Stomach (tissue), 9 donors: Measurements from ENCODE around the gene GPR37L1. TPM values are rescaled to one million over a fixed set of nuclear protein-coding genes. Genes with fewer than 3 reads are reported as not detected.
"Not testable (repeated sequence)": the region's sequence is repeated elsewhere in the genome, so short reads cannot be mapped to it uniquely, and the experiment has no call there.

ENCODE experiments used
- DNase-seq, 2 donors: peaks; one replicate each; pipeline versions ENCODE4 v3.0.0 to v3.0.0-alpha.2; 2013 to 2019
- H3K27ac ChIP-seq, 5 donors: fragments of 200-600 bp in 4 of 5; sonication (generic) in 4 of 5; one replicate each; pipeline ENCODE4 v1.5.1; 2013 to 2019; ENCODE audit warnings: mild to moderate bottlenecking in 1 of 5, moderate library complexity in 1 of 5
- H3K27me3 ChIP-seq, 3 donors: fragments of 200-600 bp; sonication (generic); one replicate each; pipeline ENCODE4 v1.5.1; 2017 to 2019; ENCODE audit warnings: mixed run types in 1 of 3
- H3K36me3 ChIP-seq, 4 donors: fragments of 200-600 bp; sonication (generic); 1 replicate in 3 of 4; 2 replicates in 1 of 4; pipeline ENCODE4 v1.5.1; 2016 to 2019
- H3K4me1 ChIP-seq, 4 donors: fragments of 200-600 bp; sonication (generic); one replicate each; pipeline ENCODE4 v1.5.1; 2016 to 2019
- H3K4me3 ChIP-seq, 4 donors: fragments of 200-600 bp; sonication (generic) in 3 of 4; one replicate each; pipeline ENCODE4 v1.5.1; 2016 to 2019; ENCODE audit warnings: mild to moderate bottlenecking in 1 of 4
- H3K9me3 ChIP-seq, 4 donors: fragments of 200-600 bp; sonication (generic); one replicate each; pipeline ENCODE4 v1.5.1; 2016 to 2019
- CTCF ChIP-seq, 7 experiments: fragments of 450-650 bp in 4 of 7; fragments of 200-600 bp in 3 of 7; sonication (generic) in 3 of 7; IDR thresholded peaks; one replicate each; pipeline ENCODE4 v1.5.1; 2016 to 2019; ENCODE audit warnings: antibody characterized with exemption in 7 of 7, control low read depth in 2 of 7, mild to moderate bottlenecking in 1 of 7
- EP300 ChIP-seq: sonication (generic); formaldehyde crosslinking; IDR thresholded peaks from one replicate; pipeline ENCODE4 v1.6.1; 2017; ENCODE audit warnings: antibody characterized with exemption
- POLR2A ChIP-seq, 4 donors: fragments of 450-650 bp; IDR thresholded peaks; one replicate each; pipeline ENCODE4 v1.6.1; 2016; ENCODE audit warnings: antibody characterized with exemption in 4 of 4, control low read depth in 2 of 4, mild to moderate bottlenecking in 1 of 4, moderate library complexity in 1 of 4
- POLR2AphosphoS5 ChIP-seq, 3 donors: sonication (generic); formaldehyde crosslinking; IDR thresholded peaks; one replicate each; pipeline ENCODE4 v1.6.1; 2016; ENCODE audit warnings: antibody characterized with exemption in 3 of 3
- WGBS, 5 donors: extraction: QIAGEN DNeasy Blood & Tissue Kit in 3 of 5; methylation state at CpG; one replicate each; pipeline versions ENCODE4 v1.1.5 to v1.1.7; 2013 to 2018; 5-methylcytosine and 5-hydroxymethylcytosine counted together
- intact Hi-C: fragments of 100-400 bp; cut with DNase I; formaldehyde crosslinking; loops from one replicate; pipeline ENCODE4 v1.15.1; 2023; ENCODE audit warnings: low total_unique reads
- polyA plus RNA-seq, 3 donors: library from polyadenylated mRNA; stranded (reverse); fragments of 200-250 nt; gene quantifications; one replicate each; pipeline ENCODE4 v1.2.3, GENCODE V29; 2013
- total RNA-seq, 5 donors: library from RNA; depleted of rRNA; stranded (reverse); fragments of >200 nt; gene quantifications; one replicate each; pipeline versions ENCODE4 v1.1.0 to v1.2.3, GENCODE V29; 2014 to 2016
- donor health status: healthy with polysubstance abuse.
- donor health status: Bipolar disorder and iron deficiency.
- donor health status: healthy.

The GPR37L1 gene
- total and polyA plus RNA-seq, 8 donors = under 0.01 to 2.0 (median 0.18) TPM; not detected in 3

DNA sequence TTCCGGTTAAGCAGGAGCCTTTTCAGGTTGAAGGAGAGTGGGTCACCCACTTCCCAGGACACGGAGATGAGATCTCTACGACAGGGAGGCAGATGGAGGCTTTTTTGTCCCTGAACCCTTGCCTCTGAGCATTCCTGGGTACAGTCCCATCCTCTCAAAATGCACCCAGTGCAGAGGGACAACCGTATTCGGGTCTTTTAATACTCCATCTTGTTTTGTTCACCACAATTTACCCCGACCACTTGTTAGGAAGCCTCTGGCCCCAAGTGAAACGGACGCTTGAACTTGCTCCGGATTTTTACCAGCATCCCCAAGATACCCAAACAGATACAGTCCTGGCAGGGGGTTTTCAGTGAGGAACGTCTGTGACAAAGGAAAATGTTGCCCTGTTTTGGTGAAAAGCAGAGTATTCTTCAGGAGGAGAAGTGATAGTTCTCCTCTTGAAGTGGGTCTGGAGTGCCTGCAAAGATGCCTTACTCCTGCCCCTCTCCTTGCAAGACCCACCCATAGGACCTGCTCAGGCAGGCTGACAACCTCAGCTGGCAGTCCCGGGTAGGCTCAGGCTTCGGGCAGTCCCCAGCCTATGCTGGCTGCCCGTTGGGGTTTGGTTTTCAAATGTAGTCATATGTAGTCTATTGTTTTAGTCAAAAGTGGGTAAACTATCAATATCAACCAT lies 22.5 kb downstream of the GPR37L1 start:
- Histone ChIP-seq H3K27me3 (no peaks in the 10 kb centered on the region), H3K27ac (peak overlapping the region; percentile 91 to 97 (median 93)), H3K36me3 (peaks cover 0 to 9% (median 0%) of the 10 kb centered on the region in 4 donors), H3K4me1 (peaks cover 21 to 41% (median 33%) of the 10 kb centered on the region in 4 donors), H3K4me3 (peak overlapping the region; percentile 81 to 96 (median 94)), H3K9me3 (no peaks in the 10 kb centered on the region)
- intact Hi-C loops = no loop called here
- DNase-seq = peak in 1 of 2 donors; percentile 40
- 3 to 6% (median 4%) methylated on average over 13 of the region's 13 CpGs for WGBS, 5 donors
- TF ChIP-seq CTCF (IDR thresholded peaks at IDR 0.05) (no peak), POLR2AphosphoS5 (IDR thresholded peaks at IDR 0.05) (no peak), POLR2A (IDR thresholded peaks at IDR 0.05) (no peak), EP300 (no peak)

DNA sequence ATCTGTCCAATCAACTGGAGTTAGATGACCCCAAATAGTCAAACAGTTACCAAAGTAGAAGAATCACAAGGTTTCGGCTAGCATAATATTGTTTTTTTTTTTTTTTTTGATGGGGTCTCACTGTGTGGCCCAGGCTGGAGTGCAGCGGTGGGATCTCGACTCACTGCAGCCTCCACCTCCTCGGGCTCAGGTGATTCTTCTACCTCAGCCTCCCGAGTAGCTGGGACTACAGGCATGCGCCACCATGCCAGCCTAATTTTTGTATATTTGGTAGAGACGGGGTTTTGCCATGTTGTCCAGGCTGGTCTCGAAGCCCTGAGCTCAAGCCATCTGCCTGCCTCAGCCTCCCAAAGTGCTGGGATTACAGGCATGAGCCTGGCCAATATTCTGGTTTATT lies 23.0 kb downstream of the GPR37L1 start:
- 85 to 95% (median 91%) methylated on average over 7 to 8 of the region's 8 CpGs for WGBS, 5 donors
- H3K27ac ChIP-seq = peak overlapping the region in 1 of 5 donors; percentile 94
- peaks cover 21 to 38% (median 33%) of the 10 kb centered on the region in 4 donors for H3K4me1 ChIP-seq
- H3K4me3 ChIP-seq, intact Hi-C loops, DNase-seq, H3K36me3 ChIP-seq, H3K27me3 ChIP-seq, H3K9me3 ChIP-seq: not testable (repeated sequence)

DNA sequence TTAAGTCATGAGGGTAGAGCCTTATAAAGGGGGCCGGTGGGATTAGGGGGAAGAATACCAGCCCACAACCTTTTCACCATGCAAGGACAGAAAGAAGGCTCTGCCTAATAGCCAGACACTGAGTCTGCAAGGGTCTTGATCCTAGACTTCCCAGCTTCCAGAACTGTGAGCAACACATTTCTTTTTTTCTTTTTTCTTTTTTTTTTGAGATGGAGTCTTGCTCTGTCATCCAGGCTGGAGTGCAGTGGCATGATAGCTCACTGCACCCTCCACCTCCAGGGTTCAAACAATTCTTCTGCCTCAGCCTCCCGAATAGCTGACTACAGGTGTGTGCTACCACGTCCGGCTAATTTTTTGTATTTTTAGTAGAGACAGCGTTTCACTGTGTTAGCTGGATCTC lies 23.6 kb downstream of the GPR37L1 start:
- WGBS, 5 donors = 88 to 94% (median 93%) methylated on average over 5 of the region's 5 CpGs
- Histone ChIP-seq H3K36me3 (peaks cover 0 to 3% (median 0%) of the 10 kb centered on the region in 4 donors), H3K4me1 (peaks cover 21 to 32% (median 29%) of the 10 kb centered on the region in 4 donors), H3K27me3 (no peaks in the 10 kb centered on the region), H3K27ac (no peak overlapping the region), H3K4me3 (no peak overlapping the region), H3K9me3 (no peaks in the 10 kb centered on the region)
- TF ChIP-seq POLR2AphosphoS5 (IDR thresholded peaks at IDR 0.05) = no peak
- no peak for TF ChIP-seq EP300
- TF ChIP-seq POLR2A (IDR thresholded peaks at IDR 0.05) = no peak
- TF ChIP-seq CTCF (IDR thresholded peaks at IDR 0.05) = no peak
- intact Hi-C loops = no loop called here
- DNase-seq = no peak

DNA sequence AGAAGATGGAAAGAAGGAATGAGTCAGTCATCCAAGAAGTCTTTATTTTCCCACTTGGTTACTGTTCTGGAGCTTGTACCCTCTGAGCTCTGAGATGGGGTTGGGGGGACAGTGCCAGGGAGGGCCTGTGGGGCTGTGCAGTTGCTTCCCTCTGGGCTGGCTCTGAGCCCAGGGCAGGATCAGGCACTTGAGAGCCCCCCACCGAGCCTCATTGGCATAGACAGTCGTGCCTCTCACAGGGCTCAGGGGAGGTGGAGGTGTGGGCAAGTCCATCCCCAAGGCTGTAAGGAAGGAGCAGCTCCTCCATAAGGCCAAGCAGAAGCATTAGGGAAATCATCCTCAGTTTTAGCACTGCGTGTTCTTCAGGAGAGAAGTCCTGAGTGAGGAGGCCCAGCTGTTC lies 24.3 kb downstream of the GPR37L1 start:
- WGBS, 5 donors = 66 to 76% (median 70%) methylated on average over 2 to 3 of the region's 3 CpGs
- H3K27me3 ChIP-seq = no peaks in the 10 kb centered on the region
- intact Hi-C loops = no loop called here
- H3K4me3 ChIP-seq = no peak overlapping the region
- H3K27ac ChIP-seq = no peak overlapping the region
- H3K9me3 ChIP-seq = no peaks in the 10 kb centered on the region
- peaks cover 19 to 27% (median 22%) of the 10 kb centered on the region in 4 donors for H3K4me1 ChIP-seq
- H3K36me3 ChIP-seq = peaks cover 0 to 7% (median 2%) of the 10 kb centered on the region in 4 donors
- no peak for DNase-seq
- no peak for TF ChIP-seq EP300
- no peak for TF ChIP-seq CTCF (IDR thresholded peaks at IDR 0.05)

DNA sequence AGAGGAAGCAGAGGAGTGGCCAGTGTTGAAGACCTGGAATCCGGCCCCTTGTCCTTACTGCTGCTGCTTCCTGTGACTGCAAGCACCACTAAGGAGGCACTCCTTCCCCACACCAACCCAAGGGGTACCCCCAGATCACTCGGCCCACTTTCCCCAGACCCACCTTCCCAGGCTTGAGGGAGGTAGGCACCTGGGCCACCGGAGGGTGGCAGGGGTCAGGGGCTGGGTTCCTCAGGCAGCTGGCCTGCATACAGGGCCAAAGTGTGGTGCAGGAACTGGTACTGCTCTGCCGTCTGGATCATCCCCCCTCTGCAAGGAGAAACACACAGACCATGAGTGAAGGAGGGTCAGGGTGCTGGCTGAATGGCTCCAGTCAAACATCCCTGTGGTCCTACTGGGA lies 25.7 kb downstream of the GPR37L1 start:
- peaks cover 6 to 13% (median 9%) of the 10 kb centered on the region in 4 donors for H3K4me1 ChIP-seq
- no peaks in the 10 kb centered on the region for H3K27me3 ChIP-seq
- WGBS, 5 donors = 67 to 94% (median 88%) methylated on average over 2 to 4 of the region's 4 CpGs
- no peaks in the 10 kb centered on the region for H3K9me3 ChIP-seq
- H3K27ac ChIP-seq = no peak overlapping the region
- DNase-seq = no peak
- peaks cover 0 to 14% (median 5%) of the 10 kb centered on the region in 4 donors for H3K36me3 ChIP-seq
- intact Hi-C loops = no loop called here
- no peak for TF ChIP-seq EP300
- H3K4me3 ChIP-seq = no peak overlapping the region
